SK-N-MC (cell line): Measurements from ENCODE around the gene SLC66A2.

Source experiments
- DNase-seq: peaks from one replicate; pipeline ENCODE4 v3.0.0-alpha.2; 2011; ENCODE audit warnings: low read depth, low spot score
- H3K27ac ChIP-seq: fragments of 200-600 bp; sonication (generic); 2 replicates; pipeline ENCODE4 v1.5.1; 2016; ENCODE audit warnings: mixed run types
- H3K36me3 ChIP-seq: fragments of 200-600 bp; sonication (generic); 2 replicates; pipeline ENCODE4 v1.6.1; 2017; ENCODE audit warnings: antibody characterized with exemption, low read length, mixed read lengths; ENCODE audit not compliant: insufficient read depth
- H3K4me3 ChIP-seq: fragments of 200-600 bp; sonication (generic); 2 replicates; pipeline ENCODE4 v1.5.1; 2016
- H3K9ac ChIP-seq: fragments of 200-600 bp; sonication (generic); 2 replicates; pipeline ENCODE4 v1.8.0; 2017; ENCODE audit warnings: mixed run types, mixed read lengths; ENCODE audit not compliant: insufficient read length
- H3K9me3 ChIP-seq: fragments of 200-600 bp; sonication (generic); 2 replicates; pipeline ENCODE4 v1.6.1; 2017; ENCODE audit warnings: low read depth, mild to moderate bottlenecking, antibody characterized with exemption, low read length, moderate library complexity, mixed read lengths
- EZH2 ChIP-seq: fragments of 200-600 bp; sonication (generic); IDR thresholded peaks from one replicate; pipeline ENCODE4 v1.6.1; 2017; ENCODE audit warnings: antibody characterized with exemption
- FOXP2 ChIP-seq: optimal IDR thresholded peaks from 2 replicates; pipeline ENCODE3; 2011; ENCODE audit warnings: mild to moderate bottlenecking, moderate library complexity; ENCODE audit not compliant: insufficient read depth; ENCODE audit errors: extremely low read length, control extremely low read depth
- POLR2AphosphoS5 ChIP-seq: IDR thresholded peaks from 2 replicates; pipeline ENCODE4 v1.6.1; 2012; ENCODE audit warnings: mild to moderate bottlenecking, low read depth, low read length, borderline replicate concordance

SLC66A2 gene

DNA sequence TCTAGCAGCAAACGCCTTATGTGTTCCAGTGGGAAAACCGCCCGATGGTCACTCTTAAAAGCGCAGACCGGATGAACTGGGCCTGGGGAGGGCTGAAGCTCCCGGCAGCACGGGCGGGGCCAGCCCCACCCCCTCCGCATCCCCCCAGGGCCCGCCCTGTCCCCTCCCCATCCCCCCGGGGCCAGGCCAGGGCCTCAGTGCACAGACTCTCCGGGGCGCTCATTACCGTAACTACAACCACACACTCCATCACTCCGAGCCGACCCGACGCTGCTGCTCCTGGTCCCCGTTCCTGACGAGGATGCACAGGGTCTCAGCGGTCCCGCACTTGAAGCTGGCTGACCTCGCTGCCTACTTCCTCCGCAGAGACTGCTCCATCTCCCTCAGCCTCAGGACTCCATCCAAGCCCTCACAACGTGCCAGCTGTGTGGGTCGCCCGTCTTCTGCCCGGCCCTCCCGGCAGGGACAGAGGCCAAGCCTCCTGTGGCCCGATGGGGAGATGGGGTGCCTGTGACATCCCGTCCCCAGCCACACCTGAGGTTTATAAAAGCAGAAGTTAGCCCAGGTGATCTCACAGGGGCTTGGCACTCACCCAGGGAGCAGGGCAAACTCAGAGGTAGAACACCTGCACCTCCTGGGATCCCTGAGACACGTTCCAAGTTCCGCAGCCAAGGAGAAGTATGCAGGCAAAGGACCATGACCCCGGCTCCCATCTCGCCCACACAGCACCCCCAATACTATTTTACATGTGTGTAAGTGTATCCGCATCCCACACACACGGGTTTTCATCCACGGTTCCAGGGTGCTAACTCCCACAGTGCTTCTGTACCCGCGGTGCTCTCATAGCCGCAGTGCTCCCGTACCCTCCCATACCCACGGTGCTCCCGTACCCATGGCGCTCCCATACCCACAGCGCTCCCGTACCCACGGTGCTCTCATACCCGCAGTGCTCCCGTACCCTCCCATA lies 36.0 kb downstream of the SLC66A2 start:
- TF ChIP-seq EZH2 (no peak), POLR2AphosphoS5 (no peak), FOXP2 (no peak)
- H3K4me3 ChIP-seq, result no peak overlapping the region
- no peaks in the 10 kb centered on the region; the same call in 1 of the 2 replicates for H3K36me3 ChIP-seq
- H3K9ac ChIP-seq, result no peak overlapping the region
- DNase-seq, result no peak
- H3K27ac ChIP-seq, result no peak overlapping the region
- no peaks in the 10 kb centered on the region for H3K9me3 ChIP-seq

DNA sequence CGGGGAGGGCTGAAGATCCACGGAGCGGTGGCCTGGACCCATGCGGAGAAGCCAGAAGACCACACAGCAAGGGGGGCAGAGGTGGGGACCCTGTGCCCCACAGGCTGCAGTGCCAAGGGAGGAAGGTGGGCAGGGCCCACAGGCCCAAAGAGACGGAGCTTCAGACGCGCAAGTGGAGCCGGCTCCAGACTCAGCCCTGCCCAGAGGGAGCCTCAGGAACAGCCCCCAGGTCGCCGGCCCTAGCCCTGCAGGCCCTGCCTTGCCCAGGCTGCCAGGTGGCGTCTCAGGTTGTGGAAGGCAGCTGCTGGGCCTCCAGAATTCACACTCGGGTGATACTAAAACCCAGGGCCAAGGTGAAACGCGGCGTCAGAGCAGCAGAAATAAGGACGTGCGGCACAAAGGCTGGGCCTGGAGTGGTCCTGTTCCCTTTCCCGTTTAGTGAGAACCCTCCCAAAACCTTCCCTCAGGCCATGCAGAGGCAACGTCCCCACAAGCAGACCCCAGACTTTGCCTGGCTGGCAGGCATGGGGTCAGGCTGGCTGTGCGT lies 36.8 kb downstream of the SLC66A2 start:
- H3K4me3 ChIP-seq, result no peak overlapping the region
- H3K9ac ChIP-seq, result no peak overlapping the region
- H3K9me3 ChIP-seq, result no peaks in the 10 kb centered on the region
- no peaks in the 10 kb centered on the region; the same call in 1 of the 2 replicates for H3K36me3 ChIP-seq
- no peak overlapping the region for H3K27ac ChIP-seq
- no peak for DNase-seq
- no peak for TF ChIP-seq FOXP2
- no peak for TF ChIP-seq EZH2
- no peak for TF ChIP-seq POLR2AphosphoS5

DNA sequence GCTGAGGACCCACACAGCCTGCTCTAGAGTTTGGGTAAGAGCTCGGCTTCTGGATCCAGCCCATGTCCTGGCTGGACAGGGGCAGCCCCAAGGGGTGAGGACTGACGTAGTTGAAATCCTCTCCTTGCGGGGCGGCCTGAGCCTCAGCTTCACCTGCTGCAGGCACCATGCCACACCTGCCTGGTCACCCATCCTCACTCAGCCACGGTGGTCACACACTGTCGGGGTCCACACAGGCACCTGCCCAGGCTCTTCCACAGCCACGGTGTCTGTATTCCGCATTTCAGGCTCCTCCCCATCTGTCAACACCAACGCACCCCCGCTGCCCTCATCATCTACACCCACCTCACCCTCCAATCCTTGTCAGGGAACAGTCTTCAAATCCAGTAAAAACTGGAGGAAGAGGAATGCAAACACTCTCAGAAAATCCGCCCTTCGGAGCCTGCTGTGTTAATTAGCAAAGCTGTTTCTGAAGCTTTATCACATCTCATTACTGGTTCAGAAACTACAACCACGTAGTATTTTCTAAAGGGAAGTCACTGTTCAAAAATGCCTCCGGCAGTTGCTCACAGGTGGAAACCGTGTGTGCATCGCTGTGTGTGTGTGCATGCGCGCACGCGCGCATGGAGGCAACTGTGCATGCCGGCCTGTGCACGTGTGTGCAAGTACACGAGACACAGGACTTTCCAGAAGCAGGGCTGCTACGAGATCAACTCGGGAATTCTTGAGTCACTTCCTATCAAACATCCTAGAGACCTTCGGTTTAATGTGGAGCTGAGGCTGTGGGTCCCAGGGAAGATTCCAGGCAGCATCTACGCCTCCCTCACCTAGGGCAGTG lies 38.2 kb downstream of the SLC66A2 start:
- H3K4me3 ChIP-seq, result no peak overlapping the region
- H3K9ac ChIP-seq, result no peak overlapping the region
- TF ChIP-seq EZH2 (no peak), POLR2AphosphoS5 (no peak), FOXP2 (no peak)
- H3K9me3 ChIP-seq, result no peaks in the 10 kb centered on the region
- no peak for DNase-seq
- H3K27ac ChIP-seq, result no peak overlapping the region
- H3K36me3 ChIP-seq, result no peaks in the 10 kb centered on the region; the same call in 1 of the 2 replicates

DNA sequence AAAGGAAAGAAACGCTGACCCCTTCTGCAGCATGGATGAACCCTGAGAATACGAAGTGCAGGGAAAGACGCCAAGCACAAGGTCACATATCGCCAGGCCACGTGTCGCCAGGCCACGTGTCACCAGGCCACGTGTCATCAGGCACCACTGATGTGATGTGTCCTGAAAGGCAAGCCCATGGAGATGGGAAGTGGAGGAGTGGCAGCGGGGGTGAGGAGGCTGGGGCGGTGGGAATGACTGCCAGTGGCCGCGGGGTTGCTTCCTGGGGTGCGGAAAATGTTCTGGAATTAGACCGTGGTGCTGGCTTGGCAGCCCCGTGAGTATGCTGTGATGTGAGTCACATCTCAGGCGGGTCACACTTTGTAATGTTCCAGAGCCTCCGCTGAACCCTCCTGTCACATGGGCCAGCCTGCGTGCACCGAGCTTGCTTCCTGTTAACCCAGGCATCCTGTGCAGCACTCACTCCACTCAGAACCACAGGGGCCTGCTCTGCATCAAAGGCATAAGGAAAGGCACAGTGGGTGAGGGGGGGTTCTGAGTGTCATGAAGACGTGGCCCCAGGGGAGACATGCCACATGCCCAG lies 39.0 kb downstream of the SLC66A2 start:
- no peaks in the 10 kb centered on the region; the same call in 1 of the 2 replicates for H3K36me3 ChIP-seq
- H3K27ac ChIP-seq, result no peak overlapping the region
- no peak overlapping the region for H3K4me3 ChIP-seq
- no peak overlapping the region for H3K9ac ChIP-seq
- no peak for DNase-seq
- TF ChIP-seq EZH2 (no peak), POLR2AphosphoS5 (no peak), FOXP2 (no peak)
- H3K9me3 ChIP-seq, result no peaks in the 10 kb centered on the region

DNA sequence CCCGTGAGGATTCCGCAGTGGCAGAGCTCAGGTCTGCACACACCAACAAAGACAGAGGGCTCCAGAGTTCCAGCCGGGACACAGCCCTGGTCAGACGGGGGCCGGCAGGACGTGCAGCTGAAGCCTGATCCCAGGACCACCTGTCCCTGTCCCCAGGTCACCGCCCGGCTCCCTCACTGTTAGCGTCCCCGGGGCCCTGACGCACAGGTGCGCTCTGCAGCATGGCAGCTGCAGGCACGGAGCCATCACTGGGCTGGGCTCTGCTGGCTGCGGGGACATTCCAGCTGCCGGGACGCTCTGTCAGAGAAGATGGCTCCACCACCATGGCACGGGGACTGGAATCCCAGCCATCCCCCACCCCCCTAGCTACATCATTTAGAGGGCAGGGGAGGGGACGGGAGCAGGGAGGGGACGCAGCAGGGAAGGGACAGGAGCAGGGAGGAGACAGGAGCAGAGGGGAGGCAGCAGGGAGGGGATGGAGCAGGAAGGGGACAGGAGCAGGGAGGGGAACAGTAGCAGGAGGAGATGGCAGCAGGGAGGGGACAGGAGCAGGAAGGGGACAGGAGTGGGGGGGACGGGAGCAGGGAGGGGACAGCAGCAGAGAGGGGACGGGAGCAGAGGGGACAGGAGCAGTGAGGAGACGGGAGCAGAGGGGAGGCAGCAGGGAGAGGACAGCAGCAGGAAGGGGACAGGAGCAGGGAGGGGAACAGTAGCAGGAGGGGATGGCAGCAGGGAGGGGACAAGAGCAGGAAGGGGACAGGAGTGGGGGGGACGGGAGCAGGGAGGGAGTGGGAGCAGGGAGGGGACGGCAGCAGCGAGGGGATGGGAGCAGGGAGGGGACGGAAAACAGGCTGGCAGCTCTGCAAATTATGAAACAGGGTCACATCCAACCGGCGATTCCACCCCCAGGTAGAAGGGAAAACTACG lies 39.8 kb downstream of the SLC66A2 start:
- no peak overlapping the region for H3K27ac ChIP-seq
- DNase-seq, result no peak
- no peaks in the 10 kb centered on the region; the same call in 1 of the 2 replicates for H3K36me3 ChIP-seq
- H3K9ac ChIP-seq, result no peak overlapping the region
- H3K4me3 ChIP-seq, result no peak overlapping the region
- TF ChIP-seq EZH2, result no peak
- no peak for TF ChIP-seq POLR2AphosphoS5
- no peak for TF ChIP-seq FOXP2
- H3K9me3 ChIP-seq, result no peaks in the 10 kb centered on the region

DNA sequence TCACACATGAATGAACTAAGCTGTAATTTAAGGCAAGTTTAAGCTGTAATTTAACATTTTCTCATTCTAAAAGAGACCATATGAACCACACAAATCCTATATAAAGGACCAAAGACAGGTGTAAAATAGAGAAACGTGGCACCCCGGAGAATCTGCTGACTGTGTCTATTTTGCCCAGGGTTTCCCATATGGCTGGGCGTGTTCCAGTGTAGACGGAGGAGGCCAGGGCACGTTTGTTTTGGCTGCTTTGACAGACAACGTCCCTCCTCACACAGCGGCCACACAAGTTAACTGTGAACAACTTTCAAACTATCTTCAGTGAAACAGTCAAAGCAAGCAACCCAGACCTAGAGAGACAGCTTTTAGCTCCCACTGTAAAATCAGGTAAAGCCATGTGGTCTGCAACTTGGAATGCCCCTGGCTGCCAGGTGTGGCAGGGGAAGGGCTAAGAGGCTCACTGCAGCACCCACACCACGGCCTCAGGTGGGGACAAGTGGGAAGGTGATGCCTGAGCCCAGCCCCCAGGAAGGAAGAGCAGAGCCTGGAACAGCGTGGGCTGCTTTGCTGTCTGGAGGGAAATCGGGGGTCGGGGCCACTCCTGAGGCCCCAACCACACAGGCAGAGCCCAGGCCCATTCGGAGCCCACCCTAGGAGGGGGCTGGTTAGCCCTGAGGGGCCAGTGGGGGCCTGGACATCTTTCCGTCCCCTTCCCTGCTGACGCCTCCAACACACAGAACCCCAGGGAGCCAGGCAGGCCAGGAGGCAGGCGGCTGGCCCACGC lies 40.7 kb downstream of the SLC66A2 start:
- Histone ChIP-seq H3K4me3 (no peak overlapping the region), H3K27ac (no peak overlapping the region), H3K36me3 (no peaks in the 10 kb centered on the region; the same call in 1 of the 2 replicates), H3K9ac (no peak overlapping the region), H3K9me3 (no peaks in the 10 kb centered on the region)
- TF ChIP-seq FOXP2 (no peak), EZH2 (no peak), POLR2AphosphoS5 (no peak)
- DNase-seq, result no peak

DNA sequence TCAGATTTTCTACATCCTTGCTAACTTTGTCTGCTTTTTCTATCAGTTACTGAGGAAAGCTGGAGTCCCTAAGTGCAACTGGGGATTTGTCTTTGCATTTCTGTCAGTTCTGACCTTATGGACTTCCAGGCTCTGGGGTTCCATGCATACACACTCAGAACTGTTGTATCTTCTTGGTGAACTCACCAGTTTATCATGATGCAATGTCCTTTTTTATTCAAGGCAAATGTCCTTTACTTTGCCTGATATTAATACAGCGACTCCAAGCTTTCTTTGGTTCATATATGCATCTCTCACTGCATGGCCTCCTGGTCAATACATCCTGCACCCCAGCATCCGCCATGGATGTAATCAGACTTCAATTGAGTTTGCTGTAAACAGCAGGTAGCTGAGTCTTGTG lies 44.7 kb downstream of the SLC66A2 start:
- no peak for DNase-seq
- Histone ChIP-seq H3K36me3 (no peaks in the 10 kb centered on the region; the same call in 1 of the 2 replicates), H3K9ac (no peak overlapping the region)

More for the DNA sequence above, 44.7 kb downstream of the SLC66A2 start:
- Histone ChIP-seq H3K4me3 (no peak overlapping the region), H3K27ac (no peak overlapping the region), H3K9me3 (no peaks in the 10 kb centered on the region)
- TF ChIP-seq POLR2AphosphoS5, result no peak
- TF ChIP-seq FOXP2, result no peak
- no peak for TF ChIP-seq EZH2
